ENCODE data around the gene NTRK2. TPM values are rescaled to one million over a fixed set of nuclear protein-coding genes. Genes with fewer than 3 reads are reported as not detected.
"Not testable (repeated sequence)": the region's sequence is repeated elsewhere in the genome, so short reads cannot be mapped to it uniquely, and the experiment has no call there.

The NTRK2 gene
- total RNA-seq, 1 experiment from 2014 or later: 0.16 TPM

GRCh38 chr9:84874022-84874421 lies 204.5 kb downstream of the NTRK2 start:
- no peak for DNase-seq (ENCODE audit: low read depth in 1 of 2, low spot score in 2 of 2)
- H3K27me3 ChIP-seq (replicated peaks): no peaks in the 10 kb centered on the region
- H3K9me3 ChIP-seq (replicated peaks): no peaks in the 10 kb centered on the region
- no peak overlapping the region for H3K4me3 ChIP-seq
- no peaks in the 10 kb centered on the region for H3K36me3 ChIP-seq
- no peak overlapping the region for H3K27ac ChIP-seq
- peaks cover 5% of the 10 kb centered on the region; the same call in 1 of the 2 replicates for H3K4me1 ChIP-seq (replicated peaks)

GRCh38 chr9:84874596-84874995 lies 205.1 kb downstream of the NTRK2 start:
- Histone ChIP-seq H3K4me1 (replicated peaks) (peaks cover 5% of the 10 kb centered on the region; the same call in 1 of the 2 replicates), H3K36me3 (no peaks in the 10 kb centered on the region), H3K4me3 (no peak overlapping the region), H3K27me3 (replicated peaks) (no peaks in the 10 kb centered on the region), H3K9me3 (replicated peaks) (no peaks in the 10 kb centered on the region), H3K27ac (no peak overlapping the region)
- DNase-seq (ENCODE audit: low read depth in 1 of 2, low spot score in 2 of 2): peak in 1 of 2 experiments; percentile 5

DNA sequence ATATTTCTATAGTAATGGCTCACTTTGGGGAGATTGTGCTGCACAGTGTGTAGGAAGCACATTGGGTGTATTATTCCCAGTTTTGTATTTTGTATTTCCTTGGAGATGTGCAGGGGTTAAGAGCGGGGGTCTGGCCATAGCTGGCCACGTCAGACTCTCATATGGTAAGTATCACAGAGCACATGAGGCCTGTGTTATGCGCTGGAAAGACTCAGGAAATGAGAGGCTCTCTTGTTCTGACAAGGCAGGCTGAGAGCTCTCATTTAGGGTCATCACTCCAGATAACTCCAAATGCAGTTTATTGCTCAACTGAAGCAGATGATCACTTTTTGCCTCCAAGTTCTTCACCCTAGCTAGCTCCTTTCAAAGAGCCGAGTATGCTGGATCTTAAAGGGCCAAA lies 205.7 kb downstream of the NTRK2 start:
- no peak for DNase-seq (ENCODE audit: low read depth in 1 of 2, low spot score in 2 of 2)
- Histone ChIP-seq H3K36me3 (no peaks in the 10 kb centered on the region), H3K4me1 (replicated peaks) (peaks cover 5% of the 10 kb centered on the region; the same call in 1 of the 2 replicates), H3K4me3 (no peak overlapping the region), H3K27me3 (replicated peaks) (no peaks in the 10 kb centered on the region), H3K27ac (no peak overlapping the region), H3K9me3 (replicated peaks) (no peaks in the 10 kb centered on the region)

DNA sequence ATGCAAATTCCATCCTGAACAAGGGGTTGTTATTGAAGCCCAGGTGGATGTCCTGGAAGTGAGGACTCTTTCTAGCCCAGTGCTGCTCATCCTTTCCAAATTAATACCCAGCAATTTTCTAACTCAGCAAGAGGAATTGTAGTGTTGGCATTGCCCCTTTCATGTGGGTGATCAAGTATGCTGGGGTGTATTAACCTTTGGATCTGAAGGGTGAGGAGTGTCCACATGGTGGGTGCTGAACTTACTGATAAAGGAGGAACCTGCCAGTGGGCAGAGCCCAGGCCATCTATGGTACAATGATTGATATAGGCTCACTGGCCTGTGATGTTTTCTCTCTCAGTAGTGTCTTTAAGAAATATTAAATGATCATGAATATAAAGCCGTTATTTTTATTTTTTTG lies 210.1 kb downstream of the NTRK2 start:
- Histone ChIP-seq H3K9me3 (replicated peaks) (no peaks in the 10 kb centered on the region), H3K27me3 (replicated peaks) (no peaks in the 10 kb centered on the region), H3K36me3 (no peaks in the 10 kb centered on the region), H3K27ac (no peak overlapping the region), H3K4me1 (replicated peaks) (peaks cover 2% of the 10 kb centered on the region; the same call in 1 of the 2 replicates), H3K4me3 (no peak overlapping the region)
- DNase-seq (ENCODE audit: low read depth in 1 of 2, low spot score in 2 of 2): no peak

- no peaks in the 10 kb centered on the region for H3K4me1 ChIP-seq (replicated peaks)
- no peaks in the 10 kb centered on the region for H3K9me3 ChIP-seq (replicated peaks)
- no peaks in the 10 kb centered on the region for H3K36me3 ChIP-seq
- no peak overlapping the region for H3K4me3 ChIP-seq
- H3K27me3 ChIP-seq (replicated peaks): no peaks in the 10 kb centered on the region
- no peak overlapping the region for H3K27ac ChIP-seq
- no peak for DNase-seq (ENCODE audit: low read depth in 1 of 2, low spot score in 2 of 2)
These were observed 211.3 kb downstream of the NTRK2 start for GRCh38 chr9:84880835-84881234.

DNA sequence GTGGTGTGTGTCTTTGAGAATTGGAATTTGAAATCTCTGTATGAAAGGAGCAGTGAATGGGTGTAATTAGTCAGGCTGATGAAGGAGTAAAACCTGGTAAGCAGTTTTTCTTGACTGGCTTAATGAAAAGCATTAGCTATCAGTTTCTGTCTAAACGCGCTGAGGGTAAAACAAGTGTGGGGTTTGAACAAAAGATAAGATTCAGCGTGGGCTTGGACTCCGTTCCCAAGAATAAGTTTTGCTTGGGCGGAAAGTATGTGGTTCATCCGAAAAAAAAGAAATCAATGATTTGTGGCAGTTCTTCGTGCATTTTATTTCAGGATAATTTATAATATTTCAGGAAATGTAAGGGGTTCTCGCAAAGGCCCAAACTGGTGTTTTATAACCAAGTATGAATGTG lies 217.3 kb downstream of the NTRK2 start:
- Histone ChIP-seq H3K36me3 (no peaks in the 10 kb centered on the region), H3K27ac (no peak overlapping the region), H3K27me3 (replicated peaks) (no peaks in the 10 kb centered on the region), H3K4me1 (replicated peaks) (no peaks in the 10 kb centered on the region), H3K4me3 (no peak overlapping the region), H3K9me3 (replicated peaks) (no peaks in the 10 kb centered on the region)
- no peak for DNase-seq (ENCODE audit: low read depth in 1 of 2, low spot score in 2 of 2)

DNA sequence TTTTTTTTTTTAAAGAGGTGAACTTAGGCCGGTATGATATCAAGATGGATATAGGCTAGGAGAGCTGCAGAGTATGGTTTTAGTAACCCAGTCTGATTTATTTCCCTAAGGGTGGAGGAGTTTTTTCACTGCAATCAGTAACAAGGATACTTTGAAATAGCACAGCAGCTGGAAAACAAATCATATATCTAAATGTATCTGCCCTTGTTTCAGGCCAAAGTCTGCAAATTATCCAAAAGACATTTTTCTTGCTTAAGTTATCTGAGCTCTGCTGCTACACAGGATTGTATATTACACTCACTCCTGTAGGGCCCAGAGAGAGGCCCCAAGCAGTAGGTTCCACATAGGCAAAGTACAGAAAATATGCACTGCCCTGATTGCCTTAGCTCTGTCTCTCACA lies 222.4 kb downstream of the NTRK2 start:
- H3K9me3 ChIP-seq (replicated peaks): no peaks in the 10 kb centered on the region
- H3K36me3 ChIP-seq: no peaks in the 10 kb centered on the region
- no peak overlapping the region for H3K4me3 ChIP-seq
- no peaks in the 10 kb centered on the region for H3K4me1 ChIP-seq (replicated peaks)
- no peak for DNase-seq (ENCODE audit: low read depth in 1 of 2, low spot score in 2 of 2)
- no peak overlapping the region for H3K27ac ChIP-seq
- H3K27me3 ChIP-seq (replicated peaks): no peaks in the 10 kb centered on the region

DNA sequence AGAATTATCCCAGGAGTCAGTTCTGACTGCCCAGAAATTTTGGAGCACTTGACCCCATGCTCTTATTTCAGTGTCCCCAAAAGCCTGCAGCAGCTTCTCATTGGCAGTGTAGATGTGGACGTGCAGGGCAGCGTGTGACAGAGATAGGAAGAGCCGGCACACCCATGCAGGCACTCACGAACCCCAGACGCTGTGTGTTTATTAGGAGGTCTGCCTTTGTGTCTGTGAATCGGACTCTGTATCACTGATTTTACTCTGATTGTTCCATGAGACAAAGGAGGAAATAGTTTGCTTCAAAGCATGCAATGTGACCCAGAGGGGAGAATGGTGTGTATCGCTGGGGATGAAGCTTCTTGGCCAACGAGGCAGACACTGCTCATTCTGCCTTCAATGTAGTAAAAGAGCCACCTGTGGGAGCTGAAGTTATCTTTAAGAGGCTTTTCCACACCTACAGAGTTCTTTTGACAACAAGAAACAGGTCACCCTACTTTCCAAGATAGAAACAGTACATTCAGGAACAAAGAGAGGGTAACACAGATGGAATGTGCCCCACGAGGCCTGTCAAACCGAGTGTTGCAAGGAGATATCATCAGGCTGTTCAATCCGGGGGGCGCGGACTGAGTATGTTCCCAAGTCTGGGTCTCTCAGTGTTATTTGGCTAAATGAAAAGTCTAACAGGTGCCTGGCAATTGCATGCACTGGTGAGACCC lies 224.0 kb downstream of the NTRK2 start:
- Histone ChIP-seq H3K9me3 (replicated peaks) (no peaks in the 10 kb centered on the region), H3K4me1 (replicated peaks) (no peaks in the 10 kb centered on the region), H3K27ac (no peak overlapping the region), H3K4me3 (no peak overlapping the region), H3K27me3 (replicated peaks) (no peaks in the 10 kb centered on the region), H3K36me3 (no peaks in the 10 kb centered on the region)
- DNase-seq (ENCODE audit: low read depth in 1 of 2, low spot score in 2 of 2): no peak

DNA sequence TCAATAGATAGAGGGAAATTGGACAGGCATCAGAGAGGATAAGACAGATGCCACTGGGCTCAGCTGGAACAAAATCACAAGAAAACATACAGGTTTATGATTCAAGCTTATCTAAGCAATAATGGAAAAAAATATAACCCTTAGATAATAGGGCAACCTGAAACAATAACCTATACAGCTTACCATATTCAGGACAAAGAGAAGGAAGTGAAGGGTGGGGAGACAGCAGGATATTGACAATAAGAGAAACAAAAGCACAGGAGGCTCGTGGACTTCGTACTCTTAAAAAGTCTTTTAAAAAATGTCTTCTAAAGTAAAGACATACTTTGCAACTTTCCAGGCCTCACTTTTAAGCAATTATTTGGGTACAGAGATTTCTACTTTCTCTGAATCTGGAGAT lies 225.3 kb downstream of the NTRK2 start:
- Histone ChIP-seq H3K27ac (no peak overlapping the region), H3K9me3 (replicated peaks) (no peaks in the 10 kb centered on the region), H3K4me3 (no peak overlapping the region), H3K36me3 (no peaks in the 10 kb centered on the region), H3K27me3 (replicated peaks) (no peaks in the 10 kb centered on the region), H3K4me1 (replicated peaks) (no peaks in the 10 kb centered on the region)
- DNase-seq (ENCODE audit: low read depth in 1 of 2, low spot score in 2 of 2): no peak

DNA sequence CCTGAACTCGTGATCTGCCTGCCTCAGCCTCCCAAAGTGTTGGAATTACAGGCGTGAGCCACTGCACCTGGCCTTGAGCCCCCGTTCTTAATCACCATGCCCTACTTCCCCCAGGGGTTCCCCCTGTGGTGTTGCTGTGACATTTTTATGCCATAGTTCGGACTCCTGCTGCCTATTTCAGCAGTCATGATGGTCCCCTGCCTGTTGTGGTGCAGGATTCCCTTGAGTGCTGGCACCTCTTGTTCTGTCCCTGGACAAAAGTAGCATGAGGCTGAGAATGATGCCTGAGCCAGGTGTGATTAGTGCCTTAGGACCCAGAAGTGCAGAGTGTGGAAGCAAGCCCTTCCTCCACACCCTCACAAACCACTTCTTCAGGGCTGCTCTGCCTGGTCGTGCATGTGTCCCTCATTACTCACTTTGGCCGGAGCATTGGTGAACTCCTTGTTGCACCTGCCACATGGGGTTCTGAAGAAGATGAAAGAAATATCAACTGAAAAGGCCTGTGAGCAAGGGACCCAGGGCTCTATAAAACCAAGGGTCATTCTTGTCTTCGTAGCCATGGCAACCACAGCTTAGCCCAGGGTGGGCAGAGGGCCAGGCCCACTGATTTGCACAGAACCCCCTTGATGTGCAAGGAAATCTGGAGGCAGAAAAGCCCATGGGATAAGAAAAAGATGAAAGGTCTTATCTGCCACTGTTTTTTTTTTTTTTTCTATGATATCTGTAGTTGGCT lies 228.0 kb downstream of the NTRK2 start:
- H3K4me3 ChIP-seq: no peak overlapping the region
- no peak overlapping the region for H3K27ac ChIP-seq
- H3K27me3 ChIP-seq (replicated peaks): no peaks in the 10 kb centered on the region
- H3K36me3 ChIP-seq: no peaks in the 10 kb centered on the region
- H3K4me1 ChIP-seq (replicated peaks): no peaks in the 10 kb centered on the region
- DNase-seq (ENCODE audit: low read depth in 1 of 2, low spot score in 2 of 2): no peak
- no peaks in the 10 kb centered on the region for H3K9me3 ChIP-seq (replicated peaks)

GRCh38 chr9:84898188-84898587 lies 228.7 kb downstream of the NTRK2 start:
- no peak for DNase-seq (ENCODE audit: low read depth in 1 of 2, low spot score in 2 of 2)
- Histone ChIP-seq H3K4me3 (no peak overlapping the region), H3K27me3 (replicated peaks) (no peaks in the 10 kb centered on the region), H3K9me3 (replicated peaks) (no peaks in the 10 kb centered on the region), H3K36me3 (no peaks in the 10 kb centered on the region), H3K27ac (no peak overlapping the region), H3K4me1 (replicated peaks) (no peaks in the 10 kb centered on the region)

GRCh38 chr9:84898618-84899017 lies 229.1 kb downstream of the NTRK2 start:
- not testable (repeated sequence) for H3K27ac ChIP-seq; H3K9me3 ChIP-seq (replicated peaks); H3K36me3 ChIP-seq; DNase-seq (ENCODE audit: low read depth in 1 of 2, low spot score in 2 of 2); H3K27me3 ChIP-seq (replicated peaks); H3K4me3 ChIP-seq; H3K4me1 ChIP-seq (replicated peaks)

DNA sequence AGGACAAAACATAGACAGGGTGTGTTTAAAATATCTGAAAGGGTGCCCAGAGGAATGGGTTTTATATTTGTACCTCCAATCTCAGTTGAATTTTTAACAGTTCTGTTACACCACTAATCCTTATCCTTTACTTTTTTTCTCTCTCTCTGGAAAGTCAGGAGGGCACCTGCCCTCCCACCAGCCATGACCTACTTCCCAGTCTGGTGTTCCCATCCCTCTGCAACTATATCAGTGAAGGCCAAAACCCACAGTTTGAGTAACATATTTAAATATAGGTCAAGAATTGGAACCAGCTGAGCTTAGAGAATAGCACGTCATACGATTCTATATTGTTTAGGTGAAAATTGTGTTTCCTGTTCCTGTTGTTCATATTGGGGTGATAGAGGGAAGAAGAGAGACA lies 229.8 kb downstream of the NTRK2 start:
- Histone ChIP-seq H3K9me3 (replicated peaks) (no peaks in the 10 kb centered on the region), H3K36me3 (no peaks in the 10 kb centered on the region), H3K4me1 (replicated peaks) (no peaks in the 10 kb centered on the region), H3K27me3 (replicated peaks) (no peaks in the 10 kb centered on the region), H3K27ac (no peak overlapping the region), H3K4me3 (no peak overlapping the region)
- DNase-seq (ENCODE audit: low read depth in 1 of 2, low spot score in 2 of 2): no peak

DNA sequence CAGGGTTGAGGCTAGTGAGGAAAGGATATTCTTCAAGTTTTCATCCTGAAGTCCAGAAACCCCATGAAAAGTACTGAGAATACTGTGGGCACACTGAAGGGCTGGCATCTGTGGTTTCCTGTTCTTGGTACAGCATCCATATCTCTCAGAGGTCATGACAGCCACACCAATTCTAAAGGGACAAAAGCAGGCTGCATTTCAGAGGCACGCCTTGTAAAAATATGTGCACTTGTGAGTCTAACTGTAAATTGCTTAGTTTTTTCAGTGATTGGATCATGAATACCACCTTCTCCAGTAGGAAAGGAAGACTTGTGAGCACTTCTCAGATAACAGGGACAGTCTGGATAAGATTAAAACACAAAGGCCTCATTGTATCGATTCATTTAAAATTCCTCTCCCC lies 230.9 kb downstream of the NTRK2 start:
- Histone ChIP-seq H3K27ac (no peak overlapping the region), H3K4me1 (replicated peaks) (no peaks in the 10 kb centered on the region), H3K36me3 (no peaks in the 10 kb centered on the region), H3K27me3 (replicated peaks) (no peaks in the 10 kb centered on the region), H3K9me3 (replicated peaks) (no peaks in the 10 kb centered on the region), H3K4me3 (no peak overlapping the region)
- DNase-seq (ENCODE audit: low read depth in 1 of 2, low spot score in 2 of 2): no peak

Measured in SJSA1 (cell line).